ENCODE data around the gene SCPEP1.
"Not testable (repeated sequence)": the region's sequence is repeated elsewhere in the genome, so short reads cannot be mapped to it uniquely, and the experiment has no call there.

The SCPEP1 gene

GRCh38 chr17:56977673-56978395 lies at the start of gene SCPEP1:
TSS of gene SCPEP1 (plus strand) at chr17:56978131. CDS start at chr17:56978160, 29 bp downstream.
- peak; percentile 84 to 85 for DNase-seq

- DNase-seq = no peak
Observed at GRCh38 chr17:56928586-56928985, 49.3 kb upstream of the SCPEP1 start.

GRCh38 chr17:56929362-56929969 lies 48.5 kb upstream of the SCPEP1 start:
- peak in 1 of 2 experiments; percentile 28 for DNase-seq

- DNase-seq = no peak
Observed at GRCh38 chr17:56930739-56931337, 47.1 kb upstream of the SCPEP1 start.

- no peak for DNase-seq
Observed at GRCh38 chr17:56933151-56933745, 44.7 kb upstream of the SCPEP1 start.

GRCh38 chr17:56933868-56934267 lies 44.1 kb upstream of the SCPEP1 start:
- DNase-seq = no peak

- no peak for DNase-seq
Observed at GRCh38 chr17:56934280-56934679, 43.7 kb upstream of the SCPEP1 start.

GRCh38 chr17:56935461-56935860 lies 42.5 kb upstream of the SCPEP1 start:
- DNase-seq = no peak

- no peak for DNase-seq
Observed at GRCh38 chr17:56936697-56937322, 41.1 kb upstream of the SCPEP1 start.

GRCh38 chr17:56937687-56938086 lies 40.2 kb upstream of the SCPEP1 start:
- DNase-seq = no peak

GRCh38 chr17:56938206-56938605 lies 39.7 kb upstream of the SCPEP1 start:
- DNase-seq = not testable (repeated sequence)

- peak; percentile 42 to 52 for DNase-seq
Observed at GRCh38 chr17:56939869-56940484, 38.0 kb upstream of the SCPEP1 start.

- DNase-seq = no peak
Observed at GRCh38 chr17:56943505-56944125, 34.3 kb upstream of the SCPEP1 start.

- no peak for DNase-seq
Observed at GRCh38 chr17:56945938-56946505, 31.9 kb upstream of the SCPEP1 start.

- DNase-seq = no peak
Observed at GRCh38 chr17:56947741-56948140, 30.2 kb upstream of the SCPEP1 start.

GRCh38 chr17:56948491-56948890 lies 29.4 kb upstream of the SCPEP1 start:
- DNase-seq = no peak

GRCh38 chr17:56949595-56949994 lies 28.3 kb upstream of the SCPEP1 start:
- DNase-seq = no peak

- no peak for DNase-seq
Observed at GRCh38 chr17:56956992-56957391, 20.9 kb upstream of the SCPEP1 start.

GRCh38 chr17:56960596-56961538 lies 17.1 kb upstream of the SCPEP1 start, which contains the start of gene COIL:
TSS of gene COIL (minus strand) at chr17:56961050. CDS start at chr17:56961019, 31 bp downstream.
- peak; percentile 91 to 95 for DNase-seq

- DNase-seq = not testable (repeated sequence)
Observed at GRCh38 chr17:56965241-56965640, 12.7 kb upstream of the SCPEP1 start.

GRCh38 chr17:56965681-56966080 lies 12.2 kb upstream of the SCPEP1 start:
- DNase-seq = not testable (repeated sequence)
